Cardiac muscle cell (in vitro differentiated cells and primary cell): ENCODE measurements around the gene MAP3K5. TPM values are rescaled to one million over a fixed set of nuclear protein-coding genes. Genes with fewer than 3 reads are reported as not detected.
A peak's percentile ranks its signal among the peaks of the same experiment; 100 is the strongest.

Experiments used
- DNase-seq, 2 donors: peaks; one replicate each; pipeline versions ENCODE4 v3.0.0 to v3.0.0-alpha.2; 2010 to 2017; ENCODE audit warnings: low read depth in 1 of 2, low spot score in 1 of 2
- H3K27ac ChIP-seq: fragments of 200-600 bp; sonication (generic); 2 replicates; pipeline ENCODE4 v1.5.1; 2016
- H3K27me3 ChIP-seq: fragments of 200-600 bp; sonication (generic); 2 replicates; pipeline ENCODE4 v1.6.0; 2016; ENCODE audit warnings: control low read depth
- H3K36me3 ChIP-seq: fragments of 200-600 bp; sonication (generic); 2 replicates; pipeline ENCODE4 v1.5.1; 2016; ENCODE audit warnings: control low read depth
- H3K4me1 ChIP-seq: fragments of 200-600 bp; sonication (generic); 2 replicates; pipeline ENCODE4 v1.8.1; 2017; ENCODE audit warnings: low read depth, mild to moderate bottlenecking, mixed run types
- H3K4me3 ChIP-seq: fragments of 200-600 bp; sonication (generic); 2 replicates; pipeline ENCODE4 v1.5.1; 2016; ENCODE audit warnings: mild to moderate bottlenecking
- H3K9me3 ChIP-seq: fragments of 200-600 bp; sonication (generic); 2 replicates; pipeline ENCODE4 v1.5.1; 2017; ENCODE audit warnings: low read depth, mild to moderate bottlenecking, control low read depth
- polyA plus RNA-seq: library from polyadenylated mRNA; unstranded; fragments of >200 nt; fragmentation: Nextera tagmentation; extraction: Ambion mirVana; gene quantifications from 2 replicates; pipeline ENCODE4 v1.2.1, GENCODE V29; 2016
- total RNA-seq: library from RNA; depleted of rRNA; stranded (reverse); fragments of >200 nt; gene quantifications from 2 replicates; pipeline ENCODE4 v1.2.3, GENCODE V29; 2016
- TF ChIP-seq, protein P1 (sequence below): IDR thresholded peaks from 2 replicates; pipeline ENCODE4 v1.5.1; 2012; ENCODE audit warnings: low read depth, mild to moderate bottlenecking, low read length

Gene MAP3K5
- total and polyA plus RNA-seq, 2 experiments from 2014 or later, result 2.8 to 3.0 TPM

GRCh38 chr6:136656121-136656520, 136.2 kb downstream of the MAP3K5 start:
- Histone ChIP-seq H3K27me3 (no peaks in the 10 kb centered on the region), H3K4me3 (no peak overlapping the region), H3K9me3 (no peaks in the 10 kb centered on the region), H3K4me1 (peaks cover 11% of the 10 kb centered on the region), H3K27ac (no peak overlapping the region), H3K36me3 (no peaks in the 10 kb centered on the region)
- DNase-seq, result peak in 1 of 2 donors; percentile 52
- TF ChIP-seq, protein P1, sequence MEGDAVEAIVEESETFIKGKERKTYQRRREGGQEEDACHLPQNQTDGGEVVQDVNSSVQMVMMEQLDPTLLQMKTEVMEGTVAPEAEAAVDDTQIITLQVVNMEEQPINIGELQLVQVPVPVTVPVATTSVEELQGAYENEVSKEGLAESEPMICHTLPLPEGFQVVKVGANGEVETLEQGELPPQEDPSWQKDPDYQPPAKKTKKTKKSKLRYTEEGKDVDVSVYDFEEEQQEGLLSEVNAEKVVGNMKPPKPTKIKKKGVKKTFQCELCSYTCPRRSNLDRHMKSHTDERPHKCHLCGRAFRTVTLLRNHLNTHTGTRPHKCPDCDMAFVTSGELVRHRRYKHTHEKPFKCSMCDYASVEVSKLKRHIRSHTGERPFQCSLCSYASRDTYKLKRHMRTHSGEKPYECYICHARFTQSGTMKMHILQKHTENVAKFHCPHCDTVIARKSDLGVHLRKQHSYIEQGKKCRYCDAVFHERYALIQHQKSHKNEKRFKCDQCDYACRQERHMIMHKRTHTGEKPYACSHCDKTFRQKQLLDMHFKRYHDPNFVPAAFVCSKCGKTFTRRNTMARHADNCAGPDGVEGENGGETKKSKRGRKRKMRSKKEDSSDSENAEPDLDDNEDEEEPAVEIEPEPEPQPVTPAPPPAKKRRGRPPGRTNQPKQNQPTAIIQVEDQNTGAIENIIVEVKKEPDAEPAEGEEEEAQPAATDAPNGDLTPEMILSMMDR, result no peak

GRCh38 chr6:136655239-136656014, 136.8 kb downstream of the MAP3K5 start:
- H3K4me1 ChIP-seq, result peaks cover 11% of the 10 kb centered on the region
- TF ChIP-seq, protein P1, result no peak
- no peaks in the 10 kb centered on the region for H3K36me3 ChIP-seq
- no peak overlapping the region for H3K4me3 ChIP-seq
- H3K9me3 ChIP-seq, result no peaks in the 10 kb centered on the region
- DNase-seq, result peak in 1 of 2 donors; percentile 35
- H3K27ac ChIP-seq, result peak overlapping the region; percentile 66
- H3K27me3 ChIP-seq, result no peaks in the 10 kb centered on the region

GRCh38 chr6:136654086-136654485, 138.2 kb downstream of the MAP3K5 start:
- no peak overlapping the region for H3K4me3 ChIP-seq
- H3K9me3 ChIP-seq, result no peaks in the 10 kb centered on the region
- no peaks in the 10 kb centered on the region for H3K36me3 ChIP-seq
- TF ChIP-seq, protein P1, result peak; percentile 20
- H3K4me1 ChIP-seq, result peaks cover 11% of the 10 kb centered on the region
- H3K27me3 ChIP-seq, result no peaks in the 10 kb centered on the region
- DNase-seq, result no peak
- no peak overlapping the region for H3K27ac ChIP-seq

DNA sequence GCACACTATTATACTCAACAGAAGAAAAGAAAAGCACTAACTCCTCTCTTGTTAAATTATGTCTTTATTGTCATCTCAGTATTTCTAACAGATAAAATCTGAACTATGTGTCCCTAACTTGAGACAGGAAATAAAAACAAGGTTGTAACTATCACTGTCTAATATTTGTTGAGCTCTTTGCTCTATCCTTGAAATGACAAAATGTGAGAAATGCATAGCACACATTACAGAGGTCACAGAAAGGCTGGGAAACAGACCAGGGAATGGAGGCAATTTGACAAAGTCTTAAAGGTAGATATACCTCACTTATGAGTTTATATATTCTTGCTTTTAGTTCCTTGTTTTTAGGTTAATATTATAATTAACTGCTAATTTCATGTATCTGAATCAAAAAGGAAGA, 139.6 kb downstream of the MAP3K5 start:
- TF ChIP-seq, protein P1, result no peak
- Histone ChIP-seq H3K4me3 (no peak overlapping the region), H3K4me1 (peaks cover 11% of the 10 kb centered on the region), H3K27me3 (no peaks in the 10 kb centered on the region), H3K9me3 (no peaks in the 10 kb centered on the region), H3K27ac (no peak overlapping the region), H3K36me3 (no peaks in the 10 kb centered on the region)
- DNase-seq, result no peak

GRCh38 chr6:136651982-136652381, 140.3 kb downstream of the MAP3K5 start:
- Histone ChIP-seq H3K9me3 (no peaks in the 10 kb centered on the region), H3K4me3 (no peak overlapping the region), H3K4me1 (peaks cover 11% of the 10 kb centered on the region), H3K36me3 (no peaks in the 10 kb centered on the region), H3K27me3 (no peaks in the 10 kb centered on the region), H3K27ac (no peak overlapping the region)
- TF ChIP-seq, protein P1, result no peak
- no peak for DNase-seq
